Prostate gland (tissue), 2 donors: ENCODE results near the gene AGTRAP.

Experiments
- CTCF ChIP-seq, 4 experiments: fragments of 200-600 bp in 2 of 4; fragments of 450-650 bp in 2 of 4; sonication (generic) in 2 of 4; IDR thresholded peaks; 1 replicate in 3 of 4; 2 replicates in 1 of 4; pipeline ENCODE4 v1.5.1; 2016 to 2019; ENCODE audit warnings: antibody characterized with exemption in 4 of 4, mild to moderate bottlenecking in 2 of 4, moderate library complexity in 2 of 4
- POLR2A ChIP-seq: fragments of 450-650 bp; IDR thresholded peaks from one replicate; pipeline ENCODE4 v1.6.1; 2016; ENCODE audit warnings: antibody characterized with exemption, mild to moderate bottlenecking
- POLR2AphosphoS5 ChIP-seq: sonication (generic); formaldehyde crosslinking; IDR thresholded peaks from one replicate; pipeline ENCODE4 v1.6.1; 2017; ENCODE audit warnings: antibody characterized with exemption

DNA sequence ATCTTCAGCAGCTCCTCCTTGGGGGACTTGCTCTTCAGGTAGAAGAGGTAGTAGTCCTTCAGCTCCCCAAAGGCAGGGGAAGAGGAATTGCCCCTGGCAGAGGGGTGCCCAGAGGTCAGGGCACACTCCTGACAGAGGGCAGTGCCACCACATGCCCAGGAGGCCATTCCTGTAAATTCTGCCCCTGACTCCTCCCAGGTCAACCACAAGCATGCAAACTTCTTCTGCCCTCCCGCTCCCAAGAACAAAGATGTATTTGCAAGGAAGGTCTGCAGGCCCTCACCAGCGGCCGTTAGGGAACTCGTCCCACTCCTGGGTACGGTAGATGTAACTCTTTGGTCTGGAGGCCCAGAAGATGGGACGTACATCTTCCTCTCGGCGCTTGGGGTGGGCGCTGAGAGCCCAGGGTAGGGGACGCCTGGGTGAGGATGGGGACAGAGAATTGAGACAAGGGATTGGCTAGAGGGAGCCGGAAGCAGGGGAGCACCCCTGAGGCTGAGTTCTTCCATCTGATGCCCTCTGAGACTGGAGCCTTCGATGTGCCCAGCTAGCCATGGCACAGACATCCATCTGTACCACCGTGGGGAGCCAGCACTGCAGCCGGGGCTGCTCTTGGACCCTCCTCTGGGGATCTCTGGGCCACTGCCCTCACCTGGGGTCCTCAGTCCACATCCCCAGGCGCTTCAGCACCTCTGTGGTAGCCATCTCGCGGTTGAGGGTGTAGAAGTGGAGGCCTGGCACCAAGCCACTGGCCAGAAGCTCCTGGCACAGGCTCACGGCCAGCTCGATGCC lies 58.7 kb downstream of the AGTRAP start:
- TF ChIP-seq POLR2A = no peak
- TF ChIP-seq CTCF (IDR thresholded peaks at IDR 0.05) = no peak
- no peak for TF ChIP-seq POLR2AphosphoS5
